DMS79 treated with DMSO at 0.1 percent for 48 hours (cell line): ENCODE results near the gene TAF13.
"Not testable (repeated sequence)": the region's sequence is repeated elsewhere in the genome, so short reads cannot be mapped to it uniquely, and the experiment has no call there.

Experiments
- DNase-seq: peaks from one replicate; lab custom pipeline; 2025; lab: John Stamatoyannopoulos, UW

The TAF13 gene

DNA sequence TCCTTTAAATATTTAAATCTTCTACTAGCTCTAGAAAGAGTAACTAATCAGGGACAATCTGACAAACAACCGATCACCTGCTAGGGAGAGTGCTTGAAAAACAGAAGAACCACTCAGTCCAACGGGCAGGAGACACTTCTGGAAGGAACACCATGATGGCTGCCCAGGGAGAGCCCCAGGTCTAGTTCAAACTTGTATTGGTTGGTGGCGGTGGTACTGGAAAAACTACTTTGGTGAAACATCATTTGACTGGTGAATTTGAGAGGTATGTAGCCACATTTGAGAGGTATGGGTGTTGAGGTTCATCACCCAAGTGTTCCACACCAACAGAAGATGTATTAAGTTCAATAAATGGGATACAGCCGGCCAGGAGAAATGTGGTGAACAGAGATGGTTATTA is 29.1 kb downstream of the TAF13 start:
- DNase-seq: no peak

DNA sequence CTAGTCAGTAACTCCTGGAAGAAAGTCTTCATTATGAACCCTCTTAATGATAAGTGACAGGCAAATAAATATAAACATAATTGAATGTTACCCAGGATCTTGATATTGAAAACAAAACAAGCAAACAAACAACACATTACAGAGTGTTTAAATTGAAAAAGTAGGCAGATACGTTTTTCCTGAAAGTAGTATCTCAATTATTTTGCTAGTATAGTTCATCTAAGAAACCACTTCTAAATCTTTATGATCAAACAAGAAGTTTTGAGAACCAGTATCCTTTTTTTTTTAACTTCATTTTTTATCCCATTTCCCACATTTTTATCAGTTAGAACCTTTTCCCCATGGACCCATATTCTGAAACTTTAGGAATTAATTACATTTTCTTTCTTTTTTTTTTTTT is 30.2 kb downstream of the TAF13 start:
- DNase-seq: no peak

DNA sequence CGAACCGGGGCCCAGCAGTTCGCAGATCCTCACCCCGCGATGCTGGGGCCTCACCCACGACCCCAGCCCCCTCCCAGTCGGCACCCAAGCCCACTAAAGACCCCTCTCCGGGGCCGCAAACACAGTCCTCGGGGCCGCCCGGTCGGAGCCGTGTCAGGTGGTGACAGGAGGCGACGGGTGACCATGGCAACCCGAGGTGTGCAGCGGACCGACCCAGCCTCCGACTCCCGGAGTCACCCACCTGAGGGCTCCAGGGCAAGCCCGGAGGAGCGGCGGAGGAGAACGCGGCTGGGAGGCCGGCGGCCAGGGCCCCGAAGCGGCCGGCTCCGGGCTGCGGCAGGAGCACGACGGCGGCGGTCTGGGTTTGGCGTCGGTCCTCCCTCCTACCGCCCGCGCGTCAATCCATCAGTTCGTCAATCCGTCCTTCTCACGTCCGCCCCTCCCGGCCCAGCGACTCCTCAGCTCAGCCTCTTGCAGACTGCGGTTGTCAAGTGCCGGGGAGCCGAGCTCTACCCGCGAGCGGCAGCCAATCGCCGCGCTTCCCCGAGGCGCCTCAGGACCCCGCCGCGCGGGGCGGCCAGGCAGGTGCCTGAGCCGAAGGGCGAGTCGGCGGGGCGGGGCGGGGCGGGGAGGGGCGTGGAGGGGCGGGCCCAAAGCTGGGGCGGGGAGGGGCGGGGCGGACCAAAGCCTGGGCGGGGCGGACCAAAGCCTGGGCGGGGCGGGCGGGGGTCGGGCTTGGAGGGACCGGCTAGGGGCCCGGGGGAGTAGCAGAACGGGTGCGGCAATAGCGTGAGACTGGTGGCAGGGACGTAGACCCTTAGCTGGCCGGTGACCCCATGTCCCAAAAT is 34.0 kb downstream of the TAF13 start, which contains the start of gene WDR47:
TSS of gene WDR47 (minus strand) at position 482 of the 848 bp plus-strand sequence. CDS start 18,590 bp downstream, outside the sequence.
- peak; percentile 86 for DNase-seq

DNA sequence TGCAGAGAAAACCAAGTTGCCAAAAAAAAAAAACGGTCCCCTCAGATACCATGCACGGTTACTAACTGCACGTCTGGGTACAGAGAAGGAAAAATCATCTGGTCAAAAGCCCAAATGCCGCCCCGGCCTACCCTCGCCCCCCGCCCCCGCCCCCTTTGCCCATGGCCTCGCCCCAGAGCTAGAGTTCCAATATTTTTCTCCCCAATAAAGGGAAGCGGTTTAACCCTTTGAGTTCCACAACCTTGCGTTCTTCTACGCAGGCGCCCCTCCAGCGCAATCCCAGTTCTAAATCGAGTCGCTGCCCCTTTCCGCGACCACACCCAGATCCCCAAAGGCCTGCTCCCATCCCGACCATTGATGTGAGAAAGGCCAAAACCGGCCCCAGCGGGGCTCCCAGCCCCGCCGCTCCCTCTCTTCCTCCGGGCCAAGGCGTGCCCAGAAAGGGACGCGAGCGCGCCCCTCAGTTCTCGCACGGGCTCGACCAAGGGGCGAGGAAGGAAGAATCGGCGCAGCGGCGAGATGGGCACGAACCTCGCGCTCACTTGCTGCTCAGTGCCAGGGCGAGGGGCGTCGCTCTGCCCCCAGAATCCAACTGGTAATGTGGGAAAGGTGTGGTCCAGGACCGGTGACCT is 34.7 kb downstream of the TAF13 start:
- peak; percentile 42 for DNase-seq

DNA sequence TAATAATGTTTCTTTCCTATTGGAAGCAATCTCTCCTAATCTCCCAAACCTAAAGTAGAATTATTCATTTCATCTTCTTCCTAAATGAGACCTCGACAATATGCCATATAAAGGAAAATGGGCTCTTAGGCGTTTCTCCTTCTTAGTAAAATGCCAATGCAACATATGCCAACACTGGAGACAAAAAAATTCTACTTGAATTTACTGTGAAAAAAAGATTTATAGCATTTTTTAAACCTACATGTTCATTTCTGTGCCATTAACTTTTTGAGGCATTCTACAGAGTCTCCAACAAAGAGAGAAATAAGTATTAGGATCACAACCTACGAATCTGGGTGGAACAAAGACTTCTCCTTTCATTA is 35.2 kb downstream of the TAF13 start:
- peak; percentile 43 for DNase-seq

DNA sequence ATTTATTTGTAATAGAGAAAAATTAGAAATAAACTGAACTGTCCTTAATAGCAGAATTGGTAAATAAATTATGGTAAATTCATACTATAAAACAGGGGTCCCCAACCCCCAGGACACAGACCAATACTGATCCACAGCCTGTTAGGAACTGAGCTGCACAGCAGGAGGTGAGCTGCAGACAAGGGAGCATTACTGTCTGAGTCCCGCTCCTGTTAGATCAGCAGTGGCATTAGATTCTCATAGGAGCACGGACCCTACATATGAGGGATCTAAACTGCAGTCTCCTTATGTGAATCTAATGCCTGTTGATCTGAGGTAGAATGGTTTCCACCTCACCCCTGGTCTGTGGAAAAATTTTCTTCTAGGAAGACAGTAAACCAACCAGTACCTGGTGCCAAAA is 41.4 kb downstream of the TAF13 start:
- no peak for DNase-seq

DNA sequence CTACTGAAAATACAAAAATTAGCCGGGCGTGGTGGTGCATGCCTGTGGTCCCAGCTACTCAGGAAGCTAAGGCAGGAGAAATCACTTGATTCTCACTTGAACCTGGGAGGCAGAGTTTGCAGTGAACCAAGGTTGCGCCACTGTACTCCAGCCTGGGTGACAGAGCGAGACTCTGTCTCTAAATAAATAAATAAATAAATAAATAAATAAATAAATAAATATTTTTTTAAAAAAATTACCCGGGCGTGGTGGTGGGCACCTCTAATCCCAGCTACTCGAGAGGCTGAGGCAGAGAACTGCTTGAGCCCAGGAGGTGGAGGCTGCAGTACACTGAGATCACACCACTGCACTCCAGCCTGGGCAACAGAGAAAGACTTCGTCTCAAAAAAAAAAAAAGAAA is 46.3 kb downstream of the TAF13 start:
- not testable (repeated sequence) for DNase-seq

DNA sequence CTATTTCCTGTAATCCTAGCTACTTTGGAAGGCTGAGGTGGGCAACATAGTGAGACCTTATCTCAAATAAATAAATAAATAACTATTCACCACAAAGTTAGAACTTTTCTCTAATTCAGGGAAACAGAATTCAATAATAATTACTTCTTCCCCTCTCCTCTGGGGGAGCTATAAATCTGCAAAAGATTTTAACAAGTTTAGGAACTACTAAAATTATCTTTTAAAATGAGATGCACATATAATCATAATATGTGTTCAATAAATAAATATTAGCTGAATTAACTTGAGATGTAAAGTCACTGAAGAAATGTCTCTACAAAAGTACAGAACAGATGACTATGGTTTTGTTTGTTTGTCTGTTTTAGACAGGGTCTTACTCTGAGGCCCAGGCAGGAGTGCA is 48.0 kb downstream of the TAF13 start:
- DNase-seq: no peak

DNA sequence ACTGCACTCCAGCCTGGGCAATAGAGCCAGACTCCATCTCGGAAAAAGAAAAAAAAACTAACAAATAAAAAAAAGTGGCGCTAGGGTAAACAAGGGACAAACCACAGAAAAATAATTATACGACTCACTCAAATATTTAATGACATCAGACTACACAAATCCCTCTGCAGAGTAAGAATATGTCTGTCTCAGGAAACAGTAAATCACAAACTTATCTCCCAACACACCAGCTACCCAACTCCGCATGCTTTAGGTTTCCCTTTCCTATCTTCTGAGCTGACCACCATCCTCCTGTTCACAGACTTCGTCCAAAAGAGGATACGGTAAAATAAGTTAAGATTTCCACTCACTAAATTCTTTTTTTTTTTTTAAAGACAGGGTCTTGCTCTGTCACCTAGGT is 50.1 kb downstream of the TAF13 start:
- DNase-seq: no peak

DNA sequence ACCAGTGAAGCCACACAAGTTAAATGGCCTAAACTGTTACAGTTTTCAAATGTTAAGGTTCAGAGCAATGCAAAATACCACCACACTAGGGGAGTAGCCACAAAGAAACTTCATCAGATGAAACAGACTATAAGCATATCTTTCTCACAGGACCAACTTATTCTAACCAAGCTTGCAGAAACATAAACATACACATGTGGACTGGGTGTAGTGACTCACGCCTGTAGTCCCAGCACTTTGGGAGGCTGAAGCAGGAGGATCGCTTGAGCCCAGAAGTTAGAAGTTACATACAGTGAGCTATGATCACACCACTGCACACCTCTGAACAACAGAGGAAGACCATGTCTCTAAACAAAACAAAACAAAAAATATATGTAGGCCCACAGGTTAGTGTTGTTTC is 51.2 kb downstream of the TAF13 start:
- no peak for DNase-seq

DNA sequence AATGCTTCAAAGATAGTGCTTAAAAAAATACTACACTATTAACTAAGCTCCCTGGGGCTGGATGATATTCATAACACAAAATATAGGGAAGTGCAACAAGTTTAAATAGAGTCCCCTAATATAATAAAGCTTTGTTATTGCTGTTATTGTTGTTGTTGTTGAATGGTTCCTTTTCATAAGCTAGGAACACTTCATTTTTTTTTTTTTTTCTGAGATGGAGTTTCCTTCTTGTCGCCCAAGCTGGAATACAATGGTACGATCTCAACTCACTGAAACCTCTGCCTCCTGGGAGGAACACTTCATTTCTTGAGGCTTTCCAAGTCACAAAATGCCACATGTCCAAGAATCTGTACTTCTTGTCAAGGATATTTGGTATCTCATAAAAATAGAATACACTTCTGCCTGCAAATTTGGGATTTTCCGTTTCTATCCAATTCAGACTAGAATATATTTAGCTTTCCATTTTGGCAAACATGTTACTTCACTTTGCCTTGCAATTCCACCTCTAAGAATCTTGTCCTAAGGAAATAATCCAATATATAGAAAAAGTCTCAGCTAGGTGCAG is 55.0 kb downstream of the TAF13 start:
- DNase-seq: no peak

DNA sequence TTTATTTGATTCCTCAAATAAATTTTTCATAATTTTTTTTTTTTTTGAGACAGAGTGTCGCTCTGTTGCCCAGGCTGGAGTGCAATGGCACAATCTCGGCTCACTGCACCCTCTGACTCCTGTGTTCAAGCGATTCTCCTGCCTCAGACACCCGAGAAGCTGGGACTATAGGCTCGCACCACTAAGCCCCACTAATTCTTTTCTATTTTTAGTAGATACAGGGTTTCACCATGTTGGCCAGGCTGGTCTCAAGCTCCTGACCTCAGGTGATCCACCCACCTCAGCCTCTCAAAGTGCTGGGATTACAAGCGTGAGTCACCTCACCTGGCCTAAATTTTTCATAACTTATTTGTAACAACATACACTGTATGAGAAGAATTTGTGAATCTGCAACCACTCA is 58.1 kb downstream of the TAF13 start:
- DNase-seq: not testable (repeated sequence)

DNA sequence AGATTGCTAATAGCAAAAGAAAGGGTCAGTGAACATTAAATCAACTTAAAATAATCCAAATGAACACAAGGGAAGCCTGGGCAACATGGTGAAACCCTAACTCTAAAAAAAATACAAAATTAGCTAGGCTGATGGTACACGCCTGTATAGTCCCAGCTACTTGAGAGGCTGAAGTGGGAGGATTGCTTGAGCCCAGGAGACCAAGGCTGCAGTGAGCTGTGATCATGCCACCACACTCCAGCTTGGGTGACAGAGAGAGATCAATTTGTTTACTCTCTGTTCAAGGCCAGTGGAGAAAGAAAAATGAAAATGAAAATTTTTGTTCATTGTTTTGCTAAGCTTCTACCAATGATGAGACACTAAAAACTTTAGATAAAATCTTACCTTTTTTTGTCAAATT is 58.7 kb downstream of the TAF13 start:
- no peak for DNase-seq
